Upper lobe of left lung (tissue), 6 donors: ENCODE measurements around the gene NT5DC2. TPM values are rescaled to one million over a fixed set of nuclear protein-coding genes. Genes with fewer than 3 reads are reported as not detected.

Source experiments
- ATAC-seq, 2 donors: fragments of 200-7000 bp; cut with Tn5 transposase; one replicate each; pipeline ENCODE4 v1.9.1; 2022; ENCODE audit warnings: mild to moderate bottlenecking in 2 of 2, moderate library complexity in 2 of 2; ENCODE audit not compliant: low FRiP score in 2 of 2
- DNase-seq, 2 donors: peaks; one replicate each; pipeline ENCODE4 v3.0.0-alpha.2; 2019 to 2020
- H3K27ac ChIP-seq, 4 donors: fragments of 200-600 bp; sonication (generic); one replicate each; pipeline ENCODE4 v1.5.1; 2016 to 2019
- H3K27me3 ChIP-seq, 4 donors: fragments of 200-600 bp; sonication (generic); one replicate each; pipeline ENCODE4 v1.5.1; 2017 to 2019
- H3K36me3 ChIP-seq, 4 donors: fragments of 200-600 bp; sonication (generic); one replicate each; pipeline ENCODE4 v1.5.1; 2016 to 2019
- H3K4me1 ChIP-seq, 4 donors: fragments of 200-600 bp; sonication (generic); one replicate each; pipeline ENCODE4 v1.5.1; 2018 to 2019
- H3K4me3 ChIP-seq, 4 donors: fragments of 200-600 bp; sonication (generic); one replicate each; pipeline ENCODE4 v1.5.1; 2017 to 2019; ENCODE audit warnings: mild to moderate bottlenecking in 2 of 4, moderate library complexity in 1 of 4
- H3K9me3 ChIP-seq, 4 donors: fragments of 200-600 bp; sonication (generic); one replicate each; pipeline ENCODE4 v1.5.1; 2018 to 2019
- CTCF ChIP-seq, 6 experiments: fragments of 450-650 bp in 4 of 6; fragments of 200-600 bp in 2 of 6; sonication (generic) in 2 of 6; IDR thresholded peaks; one replicate each; pipeline ENCODE4 v1.5.1; 2016 to 2019; ENCODE audit warnings: antibody characterized with exemption in 6 of 6
- EP300 ChIP-seq, 4 donors: sonication (generic); formaldehyde crosslinking; IDR thresholded peaks; one replicate each; pipeline ENCODE4 v1.5.1; 2017; ENCODE audit warnings: antibody characterized with exemption in 4 of 4, control low read depth in 2 of 4
- POLR2A ChIP-seq, 4 donors: fragments of 450-650 bp; IDR thresholded peaks; one replicate each; pipeline ENCODE4 v1.5.1; 2016 to 2017; ENCODE audit warnings: antibody characterized with exemption in 4 of 4, mild to moderate bottlenecking in 2 of 4
- POLR2AphosphoS5 ChIP-seq, 2 donors: sonication (generic); formaldehyde crosslinking; IDR thresholded peaks; one replicate each; pipeline ENCODE4 v1.5.1; 2017; ENCODE audit warnings: antibody characterized with exemption in 2 of 2
- WGBS, 2 donors: methylation state at CpG; one replicate each; pipeline ENCODE4 v1.1.5; 2017 to 2018; 5-methylcytosine and 5-hydroxymethylcytosine counted together
- total RNA-seq, 6 donors: library from RNA; depleted of rRNA in 4 of 6; stranded (reverse); fragments of >200 nt in 4 of 6; gene quantifications; one replicate each; pipeline versions ENCODE4 v1.1.0 to v1.2.1, GENCODE V29; 2016 to 2021
- donor health status: DM: no; HTN: no; CAD: no; lungs with moderate emphysema.
- donor health status: DM: no; HTN: yes; CAD: no; lungs with severe emphysema.

Gene NT5DC2
- total RNA-seq, 6 donors from 2014 or later: 27.3 to 113 (median 46.2) TPM

- no peak for TF ChIP-seq POLR2AphosphoS5 (IDR thresholded peaks at IDR 0.05)
- TF ChIP-seq POLR2A (IDR thresholded peaks at IDR 0.05): no peak
- TF ChIP-seq EP300 (IDR thresholded peaks at IDR 0.05): no peak
- TF ChIP-seq CTCF (IDR thresholded peaks at IDR 0.05): no peak
- DNase-seq (peak; percentile 22 to 90), ATAC-seq (no peak)
- Histone ChIP-seq H3K4me3 (peak overlapping the region; percentile 43 to 80 (median 74)), H3K4me1 (peaks cover 44 to 80% (median 61%) of the 10 kb centered on the region in 4 donors), H3K27ac (peak overlapping the region; percentile 59 to 75 (median 66)), H3K9me3 (no peaks in the 10 kb centered on the region), H3K36me3 (peaks cover 0 to 10% (median 0%) of the 10 kb centered on the region in 4 donors), H3K27me3 (no peaks in the 10 kb centered on the region)
- 15% methylated on average over 19 of the region's 78 CpGs; no CpG with 5 or more reads in 1 of the 2 donors for WGBS, 2 donors
These were observed 627 bp downstream of the NT5DC2 start for GRCh38 chr3:52532838-52533622.

GRCh38 chr3:52532517-52532837 is 1.2 kb downstream of the NT5DC2 start:
- 60 to 61% methylated on average over 1 to 5 of the region's 5 CpGs for WGBS, 2 donors
- no peaks in the 10 kb centered on the region for H3K27me3 ChIP-seq
- H3K36me3 ChIP-seq: peaks cover 0 to 15% (median 0%) of the 10 kb centered on the region in 4 donors
- peak in 1 of 2 donors; percentile 25 for DNase-seq
- no peak for ATAC-seq
- peaks cover 43 to 80% (median 59%) of the 10 kb centered on the region in 4 donors for H3K4me1 ChIP-seq
- H3K27ac ChIP-seq: peak overlapping the region; percentile 59 to 75 (median 66)
- no peaks in the 10 kb centered on the region for H3K9me3 ChIP-seq
- H3K4me3 ChIP-seq: peak overlapping the region; percentile 43 to 80 (median 74)
- TF ChIP-seq POLR2A (IDR thresholded peaks at IDR 0.05) (no peak), POLR2AphosphoS5 (IDR thresholded peaks at IDR 0.05) (no peak), EP300 (IDR thresholded peaks at IDR 0.05) (no peak), CTCF (IDR thresholded peaks at IDR 0.05) (no peak)

GRCh38 chr3:52531860-52532516 is 1.7 kb downstream of the NT5DC2 start:
- peak in 1 of 2 donors; percentile 55 for DNase-seq
- Histone ChIP-seq H3K9me3 (no peaks in the 10 kb centered on the region), H3K4me1 (peaks cover 43 to 80% (median 60%) of the 10 kb centered on the region in 4 donors), H3K4me3 (peak overlapping the region in 3 of 4 donors; percentile 71 to 80 (median 77)), H3K27me3 (no peaks in the 10 kb centered on the region), H3K27ac (peak overlapping the region; percentile 59 to 75 (median 66)), H3K36me3 (peaks cover 0 to 20% (median 0%) of the 10 kb centered on the region in 4 donors)
- 74 to 87% methylated on average over 4 to 14 of the region's 14 CpGs for WGBS, 2 donors
- TF ChIP-seq POLR2A (IDR thresholded peaks at IDR 0.05) (no peak), POLR2AphosphoS5 (IDR thresholded peaks at IDR 0.05) (no peak)
- ATAC-seq: no peak

- ATAC-seq: no peak
- Histone ChIP-seq H3K4me1 (peaks cover 51 to 84% (median 68%) of the 10 kb centered on the region in 4 donors), H3K36me3 (peaks cover 0 to 20% (median 0%) of the 10 kb centered on the region in 4 donors), H3K27me3 (no peaks in the 10 kb centered on the region), H3K27ac (peak overlapping the region; percentile 21 to 75 (median 64)), H3K4me3 (no peak overlapping the region), H3K9me3 (no peaks in the 10 kb centered on the region)
- WGBS, 2 donors: 77 to 80% methylated on average over 5 to 9 of the region's 10 CpGs
- DNase-seq: peak in 1 of 2 donors; percentile 21
- no peak for TF ChIP-seq CTCF (IDR thresholded peaks at IDR 0.05)
- TF ChIP-seq EP300 (IDR thresholded peaks at IDR 0.05): peak in 1 of 4 donors; percentile 21
- no peak for TF ChIP-seq POLR2AphosphoS5 (IDR thresholded peaks at IDR 0.05)
- TF ChIP-seq POLR2A (IDR thresholded peaks at IDR 0.05): no peak
These were observed 2.5 kb downstream of the NT5DC2 start for GRCh38 chr3:52530918-52531826.
